ENCODE measurements around the gene HS3ST4.

Gene HS3ST4

GRCh38 chr16:26111900-26112299 is 420.1 kb downstream of the HS3ST4 start:
- H3K4me3 ChIP-seq (ENCODE audit: control insufficient read depth, low read depth, low read length), result no peak overlapping the region
- no peak for DNase-seq (ENCODE audit: low read depth)
- no peak for TF ChIP-seq CTCF (IDR thresholded peaks at IDR 0.05; ENCODE audit: control insufficient read depth, insufficient read depth, low read depth, low read length, missing control alignments)

GRCh38 chr16:26118575-26118974 is 426.8 kb downstream of the HS3ST4 start:
- no peak overlapping the region for H3K4me3 ChIP-seq (ENCODE audit: control insufficient read depth, low read depth, low read length)
- no peak for TF ChIP-seq CTCF (IDR thresholded peaks at IDR 0.05; ENCODE audit: control insufficient read depth, insufficient read depth, low read depth, low read length, missing control alignments)
- DNase-seq (ENCODE audit: low read depth), result no peak

- no peak for TF ChIP-seq CTCF (IDR thresholded peaks at IDR 0.05; ENCODE audit: control insufficient read depth, insufficient read depth, low read depth, low read length, missing control alignments)
- H3K4me3 ChIP-seq (ENCODE audit: control insufficient read depth, low read depth, low read length), result no peak overlapping the region
- DNase-seq (ENCODE audit: low read depth), result no peak
Measured at GRCh38 chr16:26120729-26121128, 429.0 kb downstream of the HS3ST4 start.

GRCh38 chr16:26128296-26128695 is 436.5 kb downstream of the HS3ST4 start:
- no peak for DNase-seq (ENCODE audit: low read depth)
- no peak for TF ChIP-seq CTCF (IDR thresholded peaks at IDR 0.05; ENCODE audit: control insufficient read depth, insufficient read depth, low read depth, low read length, missing control alignments)
- H3K4me3 ChIP-seq (ENCODE audit: control insufficient read depth, low read depth, low read length), result no peak overlapping the region

- no peak for DNase-seq (ENCODE audit: low read depth)
- H3K4me3 ChIP-seq (ENCODE audit: control insufficient read depth, low read depth, low read length), result no peak overlapping the region
- no peak for TF ChIP-seq CTCF (IDR thresholded peaks at IDR 0.05; ENCODE audit: control insufficient read depth, insufficient read depth, low read depth, low read length, missing control alignments)
Measured at GRCh38 chr16:26129997-26130396, 438.2 kb downstream of the HS3ST4 start.

- no peak for DNase-seq (ENCODE audit: low read depth)
- no peak overlapping the region for H3K4me3 ChIP-seq (ENCODE audit: control insufficient read depth, low read depth, low read length)
Measured at GRCh38 chr16:26133416-26134093, 441.8 kb downstream of the HS3ST4 start.

More at GRCh38 chr16:26133416-26134093, 441.8 kb downstream of the HS3ST4 start:
- TF ChIP-seq CTCF (IDR thresholded peaks at IDR 0.05; ENCODE audit: control insufficient read depth, insufficient read depth, low read depth, low read length, missing control alignments), result no peak
